AG08395 (cell line): ENCODE results near the gene CEP68.
A peak's percentile ranks its signal among the peaks of the same experiment; 100 is the strongest.

Experiments
- DNase-seq: peaks from one replicate; pipeline ENCODE4 v3.0.0; 2012; ENCODE audit warnings: mixed read lengths, low spot score

Gene CEP68

DNA sequence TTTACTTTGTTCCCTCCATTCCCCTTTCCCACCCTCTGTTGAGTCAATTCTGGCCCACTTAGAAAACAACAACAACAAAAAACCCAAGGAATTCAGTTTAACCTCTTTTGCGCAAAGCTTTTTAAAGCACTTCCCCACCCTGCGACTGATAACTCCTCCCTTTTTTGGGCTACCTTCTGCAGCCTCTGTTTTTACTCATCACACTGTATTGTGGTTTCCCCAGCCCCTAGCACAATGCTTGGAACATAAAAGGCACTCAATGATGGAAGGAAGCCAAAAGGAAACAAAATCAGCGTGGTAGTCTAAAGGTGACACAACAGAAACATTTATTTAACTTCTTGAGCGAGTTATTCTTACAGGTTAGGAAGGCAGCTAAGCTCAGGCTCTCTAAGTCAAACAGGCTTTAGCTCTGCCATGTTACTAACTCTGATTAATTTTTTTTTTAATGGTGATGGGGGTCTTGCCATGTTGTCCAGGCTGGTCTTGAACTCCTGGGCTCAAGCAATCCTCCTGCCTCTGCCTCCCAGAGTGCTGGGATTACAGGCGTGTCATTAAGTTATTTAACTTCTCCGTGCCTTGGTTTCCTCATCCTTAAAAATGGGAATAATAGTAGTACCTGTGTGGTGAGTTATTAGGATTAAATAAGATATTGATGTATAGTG lies 1.3 kb downstream of the CEP68 start:
- DNase-seq = peak; percentile 20

DNA sequence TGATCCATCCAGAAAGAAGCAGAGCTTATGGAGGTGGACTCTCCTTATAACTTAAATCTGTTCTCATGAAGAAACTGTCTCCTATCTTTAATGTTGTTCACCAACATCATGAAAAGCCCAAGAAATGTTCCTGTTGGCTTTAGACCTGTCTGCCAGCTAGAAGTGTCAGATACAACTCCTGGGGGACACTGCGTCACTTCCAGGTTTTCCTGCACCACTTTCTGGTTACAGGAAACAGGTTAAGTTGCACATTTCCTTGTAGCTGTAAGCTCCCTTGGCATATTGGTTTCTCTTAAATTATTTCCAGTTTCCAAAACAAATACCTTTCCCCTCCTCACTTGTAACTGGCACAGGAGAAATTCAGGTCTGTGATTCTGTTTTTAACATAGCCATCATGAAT lies 2.9 kb downstream of the CEP68 start:
- DNase-seq = no peak

DNA sequence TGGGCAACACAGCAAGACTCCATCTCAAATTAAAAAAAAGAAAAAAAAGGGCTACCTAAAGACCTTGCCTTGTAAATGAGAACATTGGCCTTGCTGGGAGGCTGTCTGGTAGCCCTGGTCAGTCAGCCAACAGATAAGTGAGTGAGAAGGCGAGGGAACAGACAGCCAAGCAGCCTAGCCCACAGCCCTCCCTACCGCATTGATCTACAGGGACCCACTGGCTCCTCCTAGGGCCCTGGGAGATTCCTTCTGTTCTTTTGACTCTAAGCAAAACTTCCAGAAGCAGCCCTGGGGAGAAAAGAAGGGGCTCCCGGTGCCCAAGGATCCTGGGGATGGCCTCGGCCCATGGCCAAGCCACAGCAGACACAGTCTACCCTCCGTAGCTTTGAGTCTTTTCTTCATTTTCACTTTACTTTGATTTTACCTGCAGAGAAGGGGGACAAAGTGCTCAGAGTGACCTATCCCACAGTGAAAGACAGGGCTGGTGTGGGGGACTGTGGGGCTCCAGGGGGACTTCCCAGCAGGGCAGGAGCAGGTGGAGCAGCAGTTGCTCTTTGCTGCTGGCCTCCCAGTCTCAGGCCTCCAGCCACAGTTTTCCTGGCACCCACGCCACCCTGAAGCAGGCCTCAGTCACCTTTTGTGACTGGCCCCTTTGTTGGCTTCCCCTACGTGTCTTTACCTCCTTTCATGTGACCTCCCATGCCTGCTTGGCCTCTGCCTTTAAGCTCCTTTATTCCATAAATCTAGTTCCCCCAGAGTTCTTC lies 5.1 kb downstream of the CEP68 start:
- DNase-seq = no peak

DNA sequence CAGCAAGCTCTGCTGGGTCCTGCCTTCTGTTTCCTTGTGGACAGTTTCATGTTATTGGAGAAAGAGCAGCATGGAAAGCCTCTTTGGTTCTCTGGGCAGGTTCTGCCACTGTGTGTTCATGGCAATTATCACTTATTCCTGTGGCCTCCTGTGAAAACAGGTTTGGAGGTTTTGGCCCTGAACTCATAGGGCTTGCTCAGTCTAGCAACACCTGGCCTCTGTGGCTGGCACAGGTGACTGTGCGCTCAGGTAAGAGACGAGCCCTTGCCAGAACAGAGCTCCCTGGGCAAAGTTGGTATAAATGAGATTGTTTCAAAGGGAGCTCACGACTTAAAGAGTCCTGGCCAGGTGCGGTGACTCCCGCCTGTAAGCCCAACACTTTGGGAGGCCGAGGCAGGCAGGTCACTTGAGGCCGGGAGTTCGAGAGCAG lies 5.7 kb downstream of the CEP68 start:
- DNase-seq = no peak

DNA sequence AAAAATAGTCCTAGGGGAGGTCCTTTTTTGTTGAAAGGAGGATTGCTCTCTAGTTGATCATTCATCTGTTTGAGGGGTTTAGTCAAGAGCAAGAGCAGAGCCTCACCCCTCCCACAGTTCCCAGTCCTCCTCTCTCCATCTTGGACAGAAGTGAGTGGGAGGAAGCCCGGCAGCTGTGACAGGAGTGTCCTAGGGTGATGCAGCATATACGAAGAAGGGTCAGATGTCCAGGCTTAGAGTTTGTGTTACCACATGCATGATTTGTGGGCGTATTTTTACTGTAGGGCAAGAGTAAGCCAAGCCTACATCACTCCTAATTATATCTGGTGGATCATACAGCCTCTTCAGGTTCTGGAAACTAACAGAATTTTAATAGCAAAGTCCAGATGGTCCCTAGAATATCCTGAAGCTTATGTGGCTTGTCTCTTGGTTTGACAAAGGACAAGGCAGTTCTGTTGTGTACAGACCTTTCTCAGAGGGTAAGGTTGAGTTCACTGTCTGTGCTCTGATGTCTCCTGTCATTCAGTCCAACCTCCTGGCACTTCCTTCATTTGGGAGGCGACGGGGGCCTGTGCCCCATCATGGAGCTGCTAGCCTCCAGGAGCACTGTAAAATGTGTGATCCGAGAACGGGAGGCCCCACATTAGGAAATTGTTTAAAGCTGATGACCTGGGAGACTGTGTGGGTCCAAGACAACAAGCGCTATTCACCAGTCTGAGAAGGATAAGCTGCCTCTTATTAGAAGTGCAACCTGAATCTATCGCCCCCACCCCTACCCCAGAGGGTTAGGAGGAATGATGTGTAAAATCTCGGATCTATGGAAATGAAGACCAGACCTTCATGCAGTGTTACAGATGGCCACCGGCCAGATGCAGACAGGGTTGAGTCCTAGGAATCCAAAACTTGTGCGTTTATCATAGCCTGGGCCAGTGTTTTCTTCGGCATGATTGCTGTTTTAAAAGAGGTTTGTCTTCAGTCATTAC lies 6.9 kb downstream of the CEP68 start:
- peak; percentile 33 for DNase-seq

DNA sequence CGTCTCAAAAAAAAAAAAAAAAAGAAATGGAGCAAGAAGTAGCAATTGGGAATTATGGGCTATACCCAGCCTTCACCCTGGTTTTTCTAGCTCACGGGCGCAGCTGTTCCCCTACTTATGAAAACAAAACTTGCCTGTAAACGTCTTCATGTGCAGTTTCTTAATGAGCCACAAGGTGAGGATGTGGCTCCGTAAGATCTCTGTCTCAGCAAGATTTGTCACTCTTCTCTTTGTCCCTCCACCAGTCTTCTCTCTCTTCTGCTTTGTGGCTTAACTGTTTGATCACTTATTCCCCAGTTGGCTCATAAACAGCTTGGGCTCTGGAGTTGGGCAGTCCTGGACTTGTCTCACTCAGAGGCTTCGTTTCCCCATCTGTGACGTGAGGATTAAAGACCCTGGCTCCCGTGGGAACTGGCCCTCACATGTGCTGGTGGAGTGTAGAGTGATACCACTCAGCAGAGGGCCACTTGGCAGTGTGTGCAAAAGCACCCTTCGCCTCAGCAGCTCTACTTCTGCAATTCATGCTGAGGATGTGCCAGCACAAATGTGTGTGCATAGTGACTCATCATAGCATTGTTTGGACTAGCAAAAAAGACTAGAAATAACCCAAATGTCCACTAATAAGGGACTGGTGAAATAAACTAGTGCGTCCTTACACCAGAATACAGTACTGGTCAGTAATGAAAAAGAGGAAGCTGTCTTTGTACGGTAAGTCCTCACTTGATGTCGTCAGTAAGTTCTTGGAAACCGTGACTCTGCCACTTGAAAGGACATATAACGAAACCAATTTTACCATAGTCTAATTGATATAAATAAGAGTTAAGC lies 8.7 kb downstream of the CEP68 start:
- peak; percentile 72 for DNase-seq

DNA sequence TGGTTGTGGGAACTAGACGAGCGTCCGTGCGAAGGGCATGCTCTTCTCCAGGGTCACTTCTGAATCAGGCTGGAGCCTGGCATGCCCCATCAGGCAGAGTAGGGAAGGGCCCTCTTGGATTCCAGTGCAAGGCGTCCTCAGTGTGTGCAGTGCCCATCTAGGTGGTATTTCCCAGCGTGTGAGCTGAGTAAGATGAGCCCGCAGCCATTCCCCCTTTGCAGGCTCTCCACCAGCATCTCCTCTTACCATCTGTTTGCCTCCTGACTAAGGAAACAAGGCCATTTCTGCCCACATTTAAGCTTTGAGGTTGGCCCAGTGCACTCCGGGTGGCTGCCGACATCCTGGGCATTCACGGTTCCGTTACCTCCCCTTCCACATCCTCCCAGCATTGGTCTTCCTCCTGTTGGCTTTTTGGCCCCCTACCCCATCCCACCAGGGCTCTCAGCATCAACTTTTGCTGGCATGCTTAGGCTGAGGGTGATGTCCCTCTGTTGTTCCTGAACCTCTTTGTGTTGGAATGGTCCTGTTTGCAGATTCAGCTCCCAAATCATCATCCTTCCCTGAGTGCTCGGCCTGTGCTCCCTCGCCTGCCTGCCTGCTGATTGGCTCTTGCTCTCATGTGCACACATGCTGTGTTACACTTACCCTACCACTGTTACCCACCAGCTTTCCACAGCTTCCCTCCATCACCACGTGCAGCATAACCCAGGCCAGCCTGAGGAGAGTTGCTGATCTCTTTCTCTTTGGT lies 11.8 kb downstream of the CEP68 start:
- no peak for DNase-seq

DNA sequence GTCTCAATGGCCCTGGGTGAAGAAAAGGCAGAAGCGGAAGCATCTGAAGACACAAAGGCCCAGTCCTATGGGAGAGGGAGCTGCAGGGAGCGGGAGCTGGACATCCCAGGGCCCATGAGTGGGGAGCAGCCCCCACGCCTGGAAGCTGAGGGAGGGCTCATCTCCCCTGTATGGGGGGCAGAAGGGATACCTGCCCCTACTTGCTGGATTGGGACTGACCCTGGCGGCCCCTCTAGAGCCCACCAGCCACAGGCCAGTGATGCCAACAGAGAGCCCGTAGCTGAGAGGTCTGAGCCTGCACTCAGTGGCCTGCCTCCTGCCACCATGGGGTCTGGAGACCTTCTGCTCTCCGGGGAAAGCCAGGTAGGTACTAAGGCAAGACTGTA lies 13.2 kb downstream of the CEP68 start:
- no peak for DNase-seq

DNA sequence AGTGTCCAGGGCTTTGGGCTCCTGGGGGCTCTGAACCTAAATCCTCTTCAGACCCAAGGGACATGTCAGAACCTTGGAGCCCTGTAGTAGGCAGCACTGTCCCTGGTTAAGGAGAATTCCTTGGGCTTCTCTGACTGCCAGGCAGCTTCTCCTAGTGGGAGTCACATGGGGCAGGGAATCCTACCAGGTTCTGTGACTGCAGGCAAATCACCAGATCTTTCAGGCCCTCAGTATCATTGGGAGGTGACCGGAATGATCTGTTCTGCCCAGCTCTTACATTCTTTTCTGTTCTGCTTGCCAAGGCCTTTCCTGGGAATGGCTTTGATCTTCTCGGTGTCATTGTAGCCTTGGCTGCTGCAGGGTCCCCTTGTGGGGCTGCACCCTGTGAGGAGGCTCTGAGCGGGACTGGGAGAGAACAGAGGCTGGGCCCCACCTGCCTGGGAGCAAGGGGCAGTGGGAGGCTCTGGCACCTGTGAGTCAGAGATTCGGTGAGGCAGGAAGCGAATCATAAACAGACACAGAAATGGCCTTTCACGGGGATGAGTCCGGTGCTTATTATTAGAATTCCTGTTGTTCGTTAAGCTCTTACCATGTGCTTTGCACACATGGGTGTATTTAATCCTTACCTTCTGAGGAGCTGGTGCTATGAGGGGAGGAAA lies 14.1 kb downstream of the CEP68 start:
- peak; percentile 67 for DNase-seq

DNA sequence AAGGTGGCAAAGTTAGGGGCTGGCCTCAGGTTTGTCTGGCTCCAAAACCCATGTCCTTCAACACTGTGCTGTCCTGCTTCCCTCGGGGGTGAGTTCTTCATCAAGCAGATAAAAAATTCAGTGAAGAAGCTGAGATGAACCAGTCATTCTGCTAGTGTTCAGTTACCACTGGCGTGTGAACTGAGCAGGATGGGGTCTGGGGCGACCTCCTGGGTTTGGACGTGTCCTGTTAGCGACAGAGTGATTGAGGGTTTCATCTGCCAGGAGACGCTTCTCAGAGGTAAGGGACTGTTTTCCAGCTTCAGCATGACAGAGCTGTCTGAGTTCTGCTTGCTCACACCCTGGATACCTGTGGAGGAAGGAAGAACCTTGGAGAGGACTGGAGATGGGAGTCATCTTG lies 14.6 kb downstream of the CEP68 start:
- DNase-seq = no peak

DNA sequence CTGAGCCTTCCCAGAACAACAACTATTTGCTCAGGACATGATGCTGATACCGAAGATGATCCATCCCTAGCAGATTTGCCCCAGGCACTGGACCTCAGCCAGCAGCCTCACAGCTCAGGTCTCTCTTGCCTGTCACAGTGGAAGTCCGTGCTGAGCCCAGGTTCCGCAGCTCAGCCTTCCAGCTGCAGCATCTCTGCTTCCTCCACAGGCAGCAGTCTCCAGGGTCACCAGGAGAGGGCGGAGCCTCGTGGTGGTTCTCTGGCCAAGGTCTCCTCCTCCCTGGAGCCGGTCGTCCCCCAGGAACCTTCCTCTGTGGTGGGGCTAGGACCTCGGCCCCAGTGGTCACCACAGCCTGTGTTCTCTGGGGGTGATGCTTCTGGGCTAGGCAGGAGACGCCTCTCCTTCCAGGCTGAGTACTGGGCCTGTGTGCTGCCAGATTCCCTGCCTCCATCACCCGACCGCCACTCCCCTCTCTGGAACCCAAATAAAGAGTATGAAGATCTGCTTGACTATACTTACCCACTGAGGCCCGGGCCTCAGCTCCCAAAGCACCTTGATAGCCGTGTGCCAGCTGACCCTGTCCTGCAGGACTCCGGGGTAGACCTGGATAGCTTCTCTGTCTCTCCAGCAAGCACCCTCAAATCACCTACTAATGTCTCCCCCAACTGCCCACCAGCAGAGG lies 15.4 kb downstream of the CEP68 start:
- DNase-seq = no peak

DNA sequence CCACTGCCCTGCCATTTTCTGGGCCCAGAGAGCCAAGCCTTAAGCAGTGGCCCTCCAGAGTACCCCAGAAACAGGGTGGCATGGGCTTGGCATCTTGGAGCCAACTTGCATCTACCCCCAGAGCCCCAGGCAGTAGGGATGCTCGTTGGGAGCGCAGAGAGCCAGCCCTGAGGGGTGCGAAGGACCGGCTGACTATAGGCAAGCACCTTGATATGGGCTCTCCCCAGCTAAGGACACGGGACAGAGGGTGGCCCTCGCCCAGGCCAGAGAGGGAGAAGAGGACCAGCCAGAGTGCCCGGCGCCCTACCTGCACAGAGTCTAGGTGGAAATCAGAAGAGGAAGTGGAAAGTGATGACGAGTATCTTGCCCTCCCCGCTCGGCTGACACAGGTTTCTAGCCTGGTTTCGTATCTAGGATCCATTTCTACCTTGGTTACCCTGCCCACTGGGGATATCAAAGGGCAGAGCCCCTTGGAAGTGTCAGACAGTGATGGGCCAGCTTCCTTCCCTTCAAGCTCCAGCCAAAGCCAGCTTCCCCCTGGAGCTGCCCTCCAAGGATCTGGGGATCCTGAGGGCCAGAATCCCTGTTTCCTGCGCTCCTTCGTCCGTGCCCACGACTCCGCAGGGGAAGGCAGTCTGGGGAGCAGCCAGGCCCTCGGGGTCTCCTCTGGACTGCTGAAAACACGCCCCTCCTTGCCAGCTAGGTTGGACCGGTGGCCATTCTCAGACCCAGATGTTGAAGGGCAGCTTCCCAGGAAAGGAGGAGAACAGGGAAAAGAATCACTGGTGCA lies 16.2 kb downstream of the CEP68 start:
- no peak for DNase-seq

DNA sequence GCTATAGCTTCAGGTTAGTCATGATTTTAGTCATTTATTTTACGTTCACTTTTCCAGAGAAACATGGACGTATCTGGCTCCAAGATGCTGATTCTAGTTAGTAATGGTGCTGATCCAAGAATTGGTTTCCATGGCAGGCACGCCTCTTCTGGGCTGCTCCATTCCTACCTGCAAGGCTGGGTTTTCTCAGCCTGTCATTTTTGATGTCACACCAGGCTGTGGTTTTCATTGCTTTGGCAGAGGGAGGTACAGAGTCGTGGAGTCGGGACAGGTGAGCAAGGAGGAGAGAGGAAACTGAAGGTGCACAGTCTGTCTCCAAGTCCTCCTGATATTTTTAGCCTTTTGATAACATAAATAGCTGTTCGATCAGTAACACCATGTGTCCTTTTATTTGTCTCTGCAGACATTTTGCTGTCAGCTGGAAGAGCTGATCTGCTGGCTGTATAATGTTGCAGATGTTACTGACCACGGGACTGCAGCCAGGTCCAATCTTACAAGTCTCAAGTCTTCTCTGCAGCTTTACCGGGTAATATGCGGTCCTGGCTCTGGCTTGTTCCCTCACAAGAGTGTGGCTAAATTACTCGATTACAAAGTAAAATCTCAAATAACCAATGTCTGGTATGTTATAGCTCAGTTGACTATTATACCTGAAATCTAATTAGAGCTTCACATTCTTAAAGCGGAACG lies 17.8 kb downstream of the CEP68 start:
- no peak for DNase-seq

DNA sequence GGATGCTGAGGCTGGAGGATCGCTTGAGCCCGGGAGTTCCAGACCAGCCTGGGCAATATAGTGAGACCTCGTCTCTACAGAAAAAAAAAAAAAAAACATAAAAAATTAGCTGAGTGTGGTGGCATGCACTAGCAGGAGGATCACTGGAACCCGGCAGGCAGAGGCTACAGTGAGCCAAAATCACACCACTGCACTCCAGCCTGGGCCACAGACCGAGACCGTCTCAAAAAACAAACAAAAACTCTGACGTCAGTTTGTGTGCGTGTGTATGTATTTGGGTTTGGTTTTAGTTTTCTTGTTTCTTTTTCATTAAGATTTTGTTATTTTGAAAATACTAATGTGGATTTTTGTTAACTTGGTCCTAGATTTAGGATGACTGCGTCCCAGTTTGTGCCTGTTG lies 19.0 kb downstream of the CEP68 start:
- no peak for DNase-seq

DNA sequence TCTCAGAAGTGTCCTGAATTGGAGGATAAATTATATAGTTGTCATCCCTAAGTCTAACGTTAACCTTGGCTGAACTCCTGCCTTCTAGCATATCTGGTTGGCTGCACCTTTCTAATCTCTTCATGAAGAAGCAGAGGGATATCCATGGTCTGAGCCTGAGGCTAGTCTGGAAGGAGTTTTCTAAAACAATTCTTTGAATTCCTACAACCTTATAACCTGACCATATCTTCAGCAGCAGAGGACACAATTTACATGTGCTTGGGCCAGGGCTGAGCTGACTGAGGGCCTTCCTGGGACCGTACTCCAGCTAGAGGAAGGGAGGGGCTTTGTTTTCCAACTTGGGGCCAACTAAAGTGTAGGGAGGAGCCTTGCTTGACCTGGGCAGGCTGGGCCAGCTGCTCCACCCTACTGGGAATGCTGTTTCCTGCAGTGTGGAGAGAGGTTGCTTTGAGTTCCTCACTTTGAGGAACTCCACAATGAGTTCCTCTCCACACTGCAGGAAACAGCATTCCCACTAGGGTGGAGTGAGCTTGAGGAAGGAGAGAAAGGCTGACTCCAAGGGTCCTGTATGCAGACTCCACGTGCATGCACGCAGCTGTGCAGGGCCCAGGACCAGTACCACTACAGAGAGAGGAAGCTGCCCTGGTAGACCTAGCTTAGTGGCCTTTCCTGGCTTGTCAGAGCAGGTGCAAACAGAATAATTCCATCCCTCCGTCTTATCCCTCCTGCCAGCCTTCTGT lies 19.6 kb downstream of the CEP68 start:
- no peak for DNase-seq

DNA sequence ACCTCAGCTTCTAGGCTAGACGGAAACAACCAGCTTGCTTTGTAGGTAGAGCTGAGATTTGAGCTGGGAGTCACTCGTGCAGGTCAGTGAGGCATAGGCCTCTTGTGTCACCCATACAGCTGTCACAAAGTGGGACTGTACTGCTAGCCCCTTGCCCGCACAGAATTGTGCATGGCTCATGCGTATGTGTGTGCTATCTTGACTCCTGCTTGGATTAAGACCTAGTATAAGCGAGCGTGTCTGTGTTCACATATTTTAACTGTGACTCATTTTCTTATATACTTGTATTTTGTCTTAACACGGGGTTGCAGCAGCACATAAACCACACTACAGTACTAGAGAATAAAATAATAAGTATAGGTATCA lies 20.1 kb downstream of the CEP68 start:
- DNase-seq = peak; percentile 41

DNA sequence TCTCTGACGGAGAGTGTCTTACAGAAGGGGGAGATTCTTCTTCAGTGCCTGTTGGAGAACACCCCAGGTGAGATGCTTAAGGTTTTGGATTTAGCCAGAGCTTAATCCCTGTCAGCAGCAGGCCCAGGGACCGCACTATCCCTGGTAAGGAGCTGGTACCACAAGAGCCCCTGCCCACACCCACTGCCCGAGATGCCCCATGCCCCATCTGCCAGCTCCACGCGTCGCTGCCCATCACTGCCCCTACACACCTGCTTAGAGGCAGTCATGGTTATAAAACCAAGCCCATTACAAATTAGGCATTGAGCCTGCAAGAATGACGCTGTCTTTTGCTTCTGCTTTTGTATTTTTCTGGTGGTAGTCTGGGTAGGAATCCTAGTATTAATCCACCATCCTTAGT lies 21.7 kb downstream of the CEP68 start:
- DNase-seq = no peak

DNA sequence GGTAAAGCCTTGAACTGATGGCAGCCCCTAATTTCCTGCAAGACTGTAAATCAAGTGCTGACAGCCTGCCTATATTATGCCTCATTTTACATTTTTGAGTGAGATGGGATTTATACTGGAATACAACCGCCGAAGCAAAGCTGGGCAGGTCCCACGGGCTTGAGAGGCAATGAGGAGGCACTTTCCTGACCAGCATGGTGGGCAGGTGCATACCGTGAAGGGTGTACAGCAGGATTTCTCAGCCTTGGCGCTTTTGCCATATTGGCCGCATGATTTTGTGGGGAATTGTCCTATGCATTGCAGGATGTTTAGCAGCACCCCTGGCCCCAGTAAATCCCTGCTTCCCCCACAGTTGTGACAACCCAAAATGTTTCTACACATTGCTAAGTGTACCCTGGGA lies 22.8 kb downstream of the CEP68 start:
- no peak for DNase-seq
